Thymus (tissue), 11 donors: ENCODE measurements around the gene CEACAM19. TPM values are rescaled to one million over a fixed set of nuclear protein-coding genes. Genes with fewer than 3 reads are reported as not detected.

Experiments
- DNase-seq, 9 donors: peaks; one replicate each; pipeline ENCODE4 v3.0.0-alpha.2; 2013; ENCODE audit warnings: low spot score in 9 of 9, low read depth in 6 of 9, missing footprints in 1 of 9
- H3K27ac ChIP-seq, 2 donors: one replicate each; pipeline ENCODE4 v1.5.1; 2013; ENCODE audit warnings: control low read depth in 1 of 2, low read depth in 1 of 2, low read length in 1 of 2, mild to moderate bottlenecking in 1 of 2, moderate library complexity in 1 of 2
- H3K27me3 ChIP-seq, 2 donors: one replicate each; pipeline ENCODE4 v1.5.1; 2013; ENCODE audit warnings: low read length in 1 of 2; ENCODE audit not compliant: control insufficient read depth in 2 of 2, insufficient read depth in 1 of 2
- H3K36me3 ChIP-seq, 2 donors: one replicate each; pipeline ENCODE4 v1.5.1; 2013; ENCODE audit warnings: low read length in 1 of 2, mild to moderate bottlenecking in 1 of 2, moderate library complexity in 1 of 2; ENCODE audit not compliant: control insufficient read depth in 2 of 2, insufficient read depth in 2 of 2
- H3K4me1 ChIP-seq, 2 donors: one replicate each; pipeline ENCODE4 v1.5.1; 2013; ENCODE audit warnings: low read length in 2 of 2; ENCODE audit not compliant: control insufficient read depth in 2 of 2, insufficient read depth in 2 of 2
- H3K4me3 ChIP-seq, 2 donors: one replicate each; pipeline ENCODE4 v1.5.1; 2013; ENCODE audit warnings: low read length in 2 of 2, control low read depth in 1 of 2, mild to moderate bottlenecking in 1 of 2
- H3K9me3 ChIP-seq, 2 donors: one replicate each; pipeline ENCODE4 v1.5.1; 2013; ENCODE audit warnings: low read length in 1 of 2, mild to moderate bottlenecking in 1 of 2; ENCODE audit not compliant: control insufficient read depth in 2 of 2, insufficient read depth in 1 of 2
- WGBS: extraction: QIAGEN DNeasy Blood & Tissue Kit; methylation state at CpG from one replicate; pipeline ENCODE4 v1.1.7; 2013; 5-methylcytosine and 5-hydroxymethylcytosine counted together
- polyA plus RNA-seq: library from polyadenylated mRNA; stranded (reverse); fragments of 200-250 nt; gene quantifications from one replicate; pipeline ENCODE4 v1.2.3, GENCODE V29; 2013
- total RNA-seq: library from RNA; stranded (reverse); fragments of 120-200 nt; gene quantifications from one replicate; pipeline ENCODE4 v1.2.4, GENCODE V29; 2013
- donor health status: healthy.

The CEACAM19 gene
- total and polyA plus RNA-seq, 2 donors: 0.28 to 3.5 TPM

- Histone ChIP-seq H3K36me3 (peaks cover 25 to 28% of the 10 kb centered on the region in 2 donors), H3K9me3 (no peaks in the 10 kb centered on the region), H3K4me3 (no peak overlapping the region), H3K27ac (peak overlapping the region; percentile 21 to 77), H3K27me3 (no peaks in the 10 kb centered on the region), H3K4me1 (peaks cover 15 to 28% of the 10 kb centered on the region in 2 donors)
- peak; percentile 44 to 89 (median 74) for DNase-seq
- 36% methylated on average over 16 of the region's 16 CpGs for WGBS
These were observed 17.1 kb upstream of the CEACAM19 start for GRCh38 chr19:44653977-44654774.

DNA sequence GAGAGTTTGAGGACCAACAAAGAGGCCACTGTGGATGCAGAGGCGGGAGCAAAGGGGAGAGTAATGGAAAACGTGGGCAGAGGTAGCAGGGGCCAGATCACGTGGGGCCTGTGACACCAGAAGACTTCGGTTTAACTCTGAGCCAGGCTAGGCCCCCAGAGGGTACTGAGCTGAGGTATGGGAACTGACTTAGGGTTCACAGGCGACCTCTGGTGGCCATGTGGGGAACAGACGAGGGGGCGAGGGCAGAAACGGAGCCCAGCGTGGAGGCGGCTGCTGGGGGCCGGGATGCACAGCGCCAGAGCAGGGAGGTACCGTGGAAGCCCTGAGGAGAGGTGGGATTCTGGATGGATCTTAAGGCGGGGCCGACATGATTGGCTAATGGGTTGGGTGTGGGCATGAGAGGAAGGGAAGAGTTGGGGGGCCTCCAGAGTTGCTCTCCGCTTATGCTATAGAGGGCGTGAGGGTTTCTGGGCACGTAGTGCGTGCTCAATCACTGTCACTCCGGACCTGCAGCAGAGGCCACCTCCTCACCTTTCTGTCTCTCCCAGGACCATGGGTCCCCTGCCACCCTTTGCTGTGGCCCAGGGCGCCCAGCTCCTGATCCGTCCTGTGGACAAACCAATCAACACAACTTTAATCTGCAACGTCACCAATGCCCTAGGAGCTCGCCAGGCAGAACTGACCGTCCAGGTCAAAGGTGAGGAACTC lies 13.9 kb upstream of the CEACAM19 start:
- Histone ChIP-seq H3K4me3 (no peak overlapping the region), H3K9me3 (no peaks in the 10 kb centered on the region), H3K4me1 (peaks cover 22 to 38% of the 10 kb centered on the region in 2 donors), H3K36me3 (peaks cover 13% of the 10 kb centered on the region in 2 donors), H3K27ac (no peak overlapping the region), H3K27me3 (no peaks in the 10 kb centered on the region)
- DNase-seq: peak; percentile 37 to 84 (median 65)
- 44% methylated on average over 25 of the region's 25 CpGs for WGBS

GRCh38 chr19:44658069-44658733 lies 13.1 kb upstream of the CEACAM19 start:
- H3K4me3 ChIP-seq: no peak overlapping the region
- no peaks in the 10 kb centered on the region for H3K9me3 ChIP-seq
- no peaks in the 10 kb centered on the region for H3K27me3 ChIP-seq
- DNase-seq: no peak
- no peak overlapping the region for H3K27ac ChIP-seq
- H3K36me3 ChIP-seq: peaks cover 10 to 12% of the 10 kb centered on the region in 2 donors
- WGBS: 100% methylated on average over 3 of the region's 3 CpGs
- H3K4me1 ChIP-seq: peaks cover 29 to 47% of the 10 kb centered on the region in 2 donors

DNA sequence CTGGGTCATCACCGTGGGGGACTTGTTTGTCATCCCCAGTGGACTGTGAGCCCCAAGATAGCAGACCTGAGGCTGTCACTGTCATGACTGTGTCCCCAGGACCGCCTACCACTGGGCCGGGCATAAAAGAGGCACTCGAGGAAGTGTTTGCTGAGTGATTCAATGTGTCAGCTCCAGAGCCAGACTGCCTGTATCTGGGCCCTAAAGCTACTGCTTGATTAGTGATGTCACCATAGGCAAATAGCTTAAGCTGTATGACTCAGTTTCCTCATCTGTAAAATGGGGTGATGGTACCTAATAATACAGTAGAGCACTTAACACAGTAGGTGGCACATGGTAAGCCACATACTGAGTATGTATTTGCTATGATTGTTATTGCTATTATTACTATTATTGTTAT lies 11.2 kb upstream of the CEACAM19 start:
- Histone ChIP-seq H3K9me3 (no peaks in the 10 kb centered on the region), H3K27me3 (no peaks in the 10 kb centered on the region), H3K27ac (no peak overlapping the region), H3K36me3 (peaks cover 4 to 7% of the 10 kb centered on the region in 2 donors), H3K4me3 (no peak overlapping the region), H3K4me1 (peaks cover 13 to 33% of the 10 kb centered on the region in 2 donors)
- DNase-seq: no peak
- 99% methylated on average over 4 of the region's 4 CpGs for WGBS

DNA sequence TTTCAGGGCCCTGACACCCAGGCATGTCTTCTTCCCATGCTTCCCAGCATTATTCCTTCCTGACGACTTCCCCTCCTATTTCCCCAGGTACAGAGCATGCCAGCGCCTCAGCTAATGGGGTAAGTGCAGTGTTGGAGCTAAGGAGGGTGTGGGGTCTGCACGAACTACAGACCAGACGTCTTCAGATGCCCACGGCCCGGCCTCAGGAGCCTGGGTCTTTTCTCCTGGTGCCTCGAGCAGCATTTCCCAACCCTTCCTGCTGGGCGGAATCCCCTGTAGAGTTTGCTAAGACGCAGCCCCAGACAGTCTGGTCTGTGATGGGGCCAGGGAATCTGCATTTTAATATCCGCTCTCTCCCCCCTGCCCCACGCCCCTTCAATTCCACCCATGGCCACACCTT lies 10.1 kb upstream of the CEACAM19 start:
- H3K4me3 ChIP-seq: no peak overlapping the region
- H3K9me3 ChIP-seq: no peaks in the 10 kb centered on the region
- DNase-seq: no peak
- H3K4me1 ChIP-seq: peaks cover 13 to 33% of the 10 kb centered on the region in 2 donors
- H3K27me3 ChIP-seq: no peaks in the 10 kb centered on the region
- H3K36me3 ChIP-seq: peaks cover 2 to 4% of the 10 kb centered on the region in 2 donors
- 97% methylated on average over 11 of the region's 11 CpGs for WGBS
- H3K27ac ChIP-seq: no peak overlapping the region

DNA sequence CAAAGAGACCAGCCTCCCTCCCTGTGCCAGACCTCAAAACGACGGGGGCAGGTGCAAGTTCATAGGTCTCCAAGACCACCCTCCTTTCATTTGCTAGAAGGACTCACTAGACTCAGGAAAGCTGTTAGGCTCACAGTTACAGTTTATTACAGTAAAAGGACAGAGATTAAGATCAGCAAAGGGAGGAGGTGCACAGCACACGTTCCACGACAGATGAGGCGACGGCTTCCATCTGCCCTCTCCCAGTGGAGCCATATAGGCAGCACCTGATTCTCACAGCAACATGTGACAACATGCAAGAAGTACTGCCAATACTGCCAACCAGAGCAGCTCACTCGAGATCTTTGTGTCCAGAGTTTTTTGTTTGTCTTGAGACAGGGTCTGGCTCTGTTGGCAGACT lies 9.4 kb upstream of the CEACAM19 start:
- Histone ChIP-seq H3K27me3 (no peaks in the 10 kb centered on the region), H3K4me1 (peaks cover 13 to 32% of the 10 kb centered on the region in 2 donors), H3K27ac (no peak overlapping the region), H3K4me3 (no peak overlapping the region), H3K36me3 (peaks cover 0 to 4% of the 10 kb centered on the region in 2 donors), H3K9me3 (no peaks in the 10 kb centered on the region)
- peak in 1 of 9 donors; percentile 46 for DNase-seq
- 70% methylated on average over 7 of the region's 7 CpGs for WGBS

DNA sequence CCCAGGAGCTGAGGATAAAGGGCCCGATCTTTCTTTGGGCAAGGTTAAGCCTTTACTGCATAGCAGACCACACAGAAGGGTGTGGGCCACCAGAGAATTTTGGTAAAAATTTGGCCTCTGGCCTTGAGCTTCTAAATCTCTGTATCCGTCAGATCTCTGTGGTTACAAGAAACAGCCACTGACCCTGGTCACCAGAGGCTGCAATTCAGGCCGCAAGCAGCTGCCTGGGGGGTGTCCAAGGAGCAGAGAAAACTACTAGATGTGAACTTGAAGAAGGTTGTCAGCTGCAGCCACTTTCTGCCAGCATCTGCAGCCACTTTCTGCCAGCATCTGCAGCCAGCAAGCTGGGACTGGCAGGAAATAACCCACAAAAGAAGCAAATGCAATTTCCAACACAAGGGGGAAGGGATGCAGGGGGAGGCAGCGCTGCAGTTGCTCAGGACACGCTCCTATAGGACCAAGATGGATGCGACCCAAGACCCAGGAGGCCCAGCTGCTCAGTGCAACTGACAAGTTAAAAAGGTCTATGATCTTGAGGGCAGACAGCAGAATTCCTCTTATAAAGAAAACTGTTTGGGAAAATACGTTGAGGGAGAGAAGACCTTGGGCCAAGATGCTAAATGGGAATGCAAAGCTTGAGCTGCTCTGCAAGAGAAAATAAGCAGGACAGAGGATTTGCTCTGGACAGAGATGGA lies 8.4 kb upstream of the CEACAM19 start:
- no peaks in the 10 kb centered on the region for H3K27me3 ChIP-seq
- H3K36me3 ChIP-seq: peaks cover 0 to 4% of the 10 kb centered on the region in 2 donors
- H3K27ac ChIP-seq: peak overlapping the region in 1 of 2 donors; percentile 14
- WGBS: 94% methylated on average over 7 of the region's 7 CpGs
- no peaks in the 10 kb centered on the region for H3K9me3 ChIP-seq
- H3K4me1 ChIP-seq: peaks cover 13 to 23% of the 10 kb centered on the region in 2 donors
- no peak overlapping the region for H3K4me3 ChIP-seq
- DNase-seq: peak in 1 of 9 donors; percentile 50

GRCh38 chr19:44663996-44664395 lies 7.3 kb upstream of the CEACAM19 start:
- Histone ChIP-seq H3K4me1 (peaks cover 13 to 23% of the 10 kb centered on the region in 2 donors), H3K27ac (no peak overlapping the region), H3K9me3 (no peaks in the 10 kb centered on the region), H3K27me3 (no peaks in the 10 kb centered on the region), H3K4me3 (no peak overlapping the region), H3K36me3 (no peaks in the 10 kb centered on the region)
- DNase-seq: no peak
- WGBS: 98% methylated on average over 5 of the region's 5 CpGs
